GM19025 (cell line): ENCODE measurements around the gene FPGS.

ENCODE experiments used
- ATAC-seq: cut with Tn5 transposase; IDR thresholded peaks from one replicate; pipeline ENCODE4 v1.9.1; 2021; ENCODE audit warnings: mild to moderate bottlenecking, low read depth, moderate library complexity; ENCODE audit not compliant: unreplicated experiment

FPGS gene

DNA sequence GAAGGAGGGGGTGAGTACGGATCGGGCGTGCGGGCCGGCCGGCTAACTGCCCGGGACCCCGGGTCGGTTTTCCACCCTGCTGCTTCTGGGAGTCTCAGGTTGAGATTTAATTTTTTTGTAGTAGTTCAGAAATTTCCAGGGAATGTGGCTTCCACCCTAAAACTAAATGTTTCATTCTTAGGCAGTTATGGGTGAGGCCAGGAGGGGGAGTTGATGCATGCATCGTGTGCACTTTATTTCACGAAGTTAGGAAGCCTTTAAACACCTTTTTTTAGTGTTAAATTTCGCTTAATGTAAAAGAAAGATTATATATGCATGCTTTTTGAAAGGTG, 15.9 kb upstream of the FPGS start:
- ATAC-seq: no peak

GRCh38 chr9:127788337-127789011, 14.2 kb upstream of the FPGS start:
- ATAC-seq: no peak

GRCh38 chr9:127789179-127789578, 13.5 kb upstream of the FPGS start:
- no peak for ATAC-seq

- no peak for ATAC-seq
Observed at GRCh38 chr9:127790094-127790855, 12.4 kb upstream of the FPGS start.

- ATAC-seq: no peak
Observed at GRCh38 chr9:127791085-127791484, 11.6 kb upstream of the FPGS start.

- ATAC-seq: no peak
Observed at GRCh38 chr9:127792417-127793031, 10.2 kb upstream of the FPGS start.

- no peak for ATAC-seq
Observed at GRCh38 chr9:127793093-127793708, 9.5 kb upstream of the FPGS start.

DNA sequence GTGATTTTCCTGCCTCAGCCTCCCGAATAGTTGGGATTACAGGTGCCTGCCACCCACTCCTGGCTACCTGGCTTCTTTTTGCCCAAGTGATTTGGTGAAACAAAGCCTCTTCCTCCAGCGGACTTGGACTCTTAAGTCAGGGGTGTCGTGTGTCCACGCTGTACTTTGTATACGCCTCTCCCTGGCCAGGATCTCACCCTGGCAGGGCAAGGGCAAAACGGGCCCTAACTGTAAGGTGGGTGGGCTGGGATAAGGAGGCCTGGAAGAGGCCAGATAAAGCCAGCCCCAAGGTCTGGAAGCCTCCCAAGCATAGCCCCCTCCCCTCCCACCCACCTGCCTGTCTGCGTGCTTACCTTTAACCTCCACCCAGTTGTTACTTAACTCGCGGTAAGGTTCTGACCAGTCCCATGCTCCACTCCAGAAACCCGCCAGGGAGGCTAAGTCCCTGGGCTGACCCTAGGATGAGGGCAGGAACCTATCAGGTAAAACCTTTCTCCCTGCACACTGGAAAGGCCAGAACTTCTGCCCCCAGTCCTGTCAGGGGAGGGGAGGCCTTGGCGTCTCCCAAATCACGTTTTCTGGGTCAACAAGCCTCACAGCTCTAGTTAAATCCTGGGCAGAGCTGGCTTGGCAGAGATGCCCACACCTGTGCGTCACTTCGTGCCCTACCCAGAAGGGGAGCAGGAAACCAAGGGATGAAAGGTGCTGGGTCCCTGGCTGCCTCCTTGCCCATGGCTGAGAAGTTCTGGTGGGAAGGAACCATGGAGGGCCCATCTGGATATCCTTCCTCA, 8.5 kb upstream of the FPGS start:
- no peak for ATAC-seq

DNA sequence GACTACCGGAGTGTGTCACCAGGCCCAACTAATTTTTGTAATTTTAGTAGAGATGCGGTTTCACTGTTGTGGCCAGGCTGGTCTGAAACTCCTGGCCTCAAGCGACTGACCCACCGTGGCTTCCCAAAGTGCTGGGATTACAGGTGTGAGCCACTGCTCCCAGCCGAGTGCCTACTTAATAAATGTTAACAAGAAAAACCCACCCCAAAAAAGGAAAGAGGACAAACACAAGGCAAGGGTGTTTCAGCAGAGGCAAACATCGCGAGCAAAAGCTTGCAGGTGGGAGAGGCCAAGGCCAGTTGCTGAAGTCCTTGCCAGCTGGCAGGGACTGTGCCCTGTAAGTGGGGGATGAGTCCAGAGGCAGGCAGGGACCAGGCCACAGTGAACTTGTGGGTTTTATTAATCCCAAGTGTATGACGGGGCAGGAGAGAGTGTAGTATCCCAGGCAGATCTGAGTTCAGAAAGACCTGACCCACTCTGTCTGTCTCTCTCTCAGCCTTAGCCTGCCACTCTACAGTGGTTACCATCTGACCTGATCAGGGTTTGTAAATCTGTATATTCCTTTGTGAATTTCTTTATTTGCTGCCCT, 6.4 kb upstream of the FPGS start:
- ATAC-seq: no peak

DNA sequence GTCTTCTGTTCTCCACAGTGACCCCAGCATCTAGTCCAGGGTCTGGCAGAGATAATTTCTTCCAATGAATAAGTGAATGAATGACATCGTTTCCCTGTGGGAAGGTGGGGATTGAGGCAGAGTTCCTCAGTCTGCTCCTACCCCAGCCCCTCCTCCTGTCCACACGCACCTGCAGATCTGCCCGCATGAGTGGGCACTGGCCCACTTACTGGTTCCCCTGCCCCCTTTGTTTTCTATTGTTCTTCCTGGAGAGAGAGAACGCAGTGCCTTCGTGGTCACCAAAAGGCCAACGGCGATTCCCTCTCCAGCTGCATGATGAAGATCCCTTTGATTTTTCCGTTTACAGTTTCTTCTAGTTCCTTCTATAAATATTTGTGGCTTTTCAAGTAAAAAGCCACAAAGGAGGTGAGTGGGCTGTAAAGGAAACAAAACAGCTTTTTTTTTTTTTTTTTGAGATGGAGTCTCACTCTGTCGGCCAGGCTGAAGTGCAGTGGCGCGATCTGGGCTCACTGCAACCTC, 5.8 kb upstream of the FPGS start:
- no peak for ATAC-seq

DNA sequence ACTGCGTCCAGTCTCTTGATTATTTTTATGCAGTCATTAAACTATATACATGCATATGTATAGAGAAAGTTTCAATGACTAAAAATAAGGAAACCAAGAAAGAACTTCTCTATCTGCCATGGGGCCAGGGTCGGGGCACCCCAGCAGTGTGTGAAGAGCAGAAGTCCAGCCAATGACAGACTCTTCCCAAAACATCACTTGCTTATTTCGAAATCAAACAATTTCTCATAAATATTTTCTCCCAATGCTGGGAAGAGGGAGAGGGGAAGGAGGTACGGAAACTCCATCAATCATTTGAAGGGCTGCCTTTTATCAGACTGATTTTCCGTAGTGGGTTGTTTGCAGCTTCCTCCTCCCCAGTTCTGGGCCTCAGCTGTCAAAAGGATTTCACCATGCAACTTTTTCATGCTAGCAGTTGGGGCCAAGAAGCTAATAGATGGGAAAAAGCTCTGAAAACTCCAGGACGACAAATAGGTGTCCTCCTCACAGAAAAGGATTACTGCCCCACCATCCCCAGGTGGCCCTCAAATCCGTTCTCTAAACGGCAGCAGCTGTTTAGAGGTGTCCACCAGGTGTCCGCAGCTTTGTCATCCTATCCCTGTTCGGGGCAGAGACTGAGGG, 617 bp upstream of the FPGS start:
- no peak for ATAC-seq

- no peak for ATAC-seq
Observed at GRCh38 chr9:127803507-127804352, 1.0 kb downstream of the FPGS start.

DNA sequence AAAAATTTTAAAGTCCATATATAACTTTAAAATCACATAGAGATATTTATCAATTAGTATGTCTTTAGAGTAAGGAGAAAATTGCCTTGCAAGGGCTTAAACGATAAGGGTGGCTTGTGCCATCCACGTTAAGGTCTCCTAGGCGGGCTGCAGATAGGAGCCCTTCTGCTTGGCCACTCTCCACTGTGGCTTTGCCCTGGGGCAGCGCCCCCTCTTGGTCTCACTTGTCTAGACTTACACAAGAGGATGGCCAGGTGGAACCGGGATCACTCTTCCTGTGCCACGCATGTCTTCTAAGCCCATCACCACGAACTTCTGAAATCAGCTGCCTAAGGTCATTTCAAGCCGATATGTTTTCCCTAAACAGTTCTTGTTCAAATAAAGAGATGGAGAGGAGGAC, 2.9 kb downstream of the FPGS start:
- no peak for ATAC-seq

DNA sequence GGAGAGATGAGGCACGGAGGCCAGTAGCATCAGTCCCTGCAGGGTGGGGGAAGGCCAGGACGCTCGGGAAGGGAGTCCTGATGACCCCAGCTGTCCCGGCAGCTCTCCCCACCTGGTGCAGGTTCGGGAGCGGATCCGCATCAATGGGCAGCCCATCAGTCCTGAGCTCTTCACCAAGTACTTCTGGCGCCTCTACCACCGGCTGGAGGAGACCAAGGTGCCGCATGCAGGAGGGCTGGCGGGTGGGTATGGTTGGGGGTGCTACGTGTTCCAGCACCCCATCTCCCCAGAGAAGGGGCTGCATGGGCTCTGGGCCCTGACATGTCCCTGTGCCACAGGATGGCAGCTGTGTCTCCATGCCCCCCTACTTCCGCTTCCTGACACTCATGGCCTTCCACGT, 4.2 kb downstream of the FPGS start:
- ATAC-seq: no peak

DNA sequence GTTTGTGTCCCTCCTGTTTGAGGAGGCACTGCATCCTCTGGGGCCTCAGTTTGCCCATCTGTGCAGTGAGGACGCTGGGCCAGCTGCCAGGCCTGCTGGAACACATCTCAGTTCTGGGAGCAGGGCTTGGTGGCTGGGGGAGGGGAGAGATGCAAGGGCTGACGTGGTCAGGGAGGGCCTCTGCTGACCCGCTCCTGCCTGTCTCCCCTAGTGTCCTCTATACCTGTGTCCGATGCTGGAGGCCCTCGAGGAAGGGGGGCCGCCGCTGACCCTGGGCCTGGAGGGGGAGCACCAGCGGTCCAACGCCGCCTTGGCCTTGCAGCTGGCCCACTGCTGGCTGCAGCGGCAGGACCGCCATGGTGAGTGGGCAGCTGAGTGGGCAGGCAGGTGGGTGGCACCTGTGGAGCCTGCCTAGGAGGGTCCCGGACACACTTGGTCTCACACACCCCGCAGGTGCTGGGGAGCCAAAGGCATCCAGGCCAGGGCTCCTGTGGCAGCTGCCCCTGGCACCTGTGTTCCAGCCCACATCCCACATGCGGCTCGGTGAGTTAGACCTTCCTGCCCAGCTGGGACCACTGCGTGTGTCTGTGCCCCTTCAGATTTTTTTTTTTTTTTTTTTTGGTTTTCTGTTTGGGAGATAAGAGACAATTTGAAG, 5.8 kb downstream of the FPGS start:
- no peak for ATAC-seq

DNA sequence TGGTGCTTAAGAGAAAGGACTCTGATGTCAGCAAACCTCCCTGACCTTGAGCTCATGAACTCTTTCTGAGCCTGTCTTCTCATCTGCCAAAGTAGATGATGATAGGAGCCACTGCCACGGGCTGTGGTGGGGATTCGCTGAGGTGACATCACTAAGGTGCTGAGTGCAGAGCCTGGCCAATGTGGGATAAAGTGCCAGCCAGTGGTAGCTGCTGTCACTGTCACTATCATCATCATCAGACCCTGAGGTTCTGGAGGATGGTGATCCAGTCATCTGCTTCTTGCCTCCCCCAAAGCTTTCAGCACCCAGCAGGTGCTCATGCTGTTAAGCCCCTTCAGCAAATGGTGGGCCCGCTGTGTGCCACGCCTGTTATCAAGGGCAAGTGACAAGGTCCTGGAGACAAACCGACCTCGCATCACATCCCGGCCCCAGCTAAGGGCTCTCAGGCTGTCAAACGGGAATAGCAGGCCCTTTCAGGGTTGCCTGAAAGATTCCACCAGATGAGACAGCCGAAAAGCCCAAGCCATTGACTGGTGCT, 6.4 kb downstream of the FPGS start:
- no peak for ATAC-seq

DNA sequence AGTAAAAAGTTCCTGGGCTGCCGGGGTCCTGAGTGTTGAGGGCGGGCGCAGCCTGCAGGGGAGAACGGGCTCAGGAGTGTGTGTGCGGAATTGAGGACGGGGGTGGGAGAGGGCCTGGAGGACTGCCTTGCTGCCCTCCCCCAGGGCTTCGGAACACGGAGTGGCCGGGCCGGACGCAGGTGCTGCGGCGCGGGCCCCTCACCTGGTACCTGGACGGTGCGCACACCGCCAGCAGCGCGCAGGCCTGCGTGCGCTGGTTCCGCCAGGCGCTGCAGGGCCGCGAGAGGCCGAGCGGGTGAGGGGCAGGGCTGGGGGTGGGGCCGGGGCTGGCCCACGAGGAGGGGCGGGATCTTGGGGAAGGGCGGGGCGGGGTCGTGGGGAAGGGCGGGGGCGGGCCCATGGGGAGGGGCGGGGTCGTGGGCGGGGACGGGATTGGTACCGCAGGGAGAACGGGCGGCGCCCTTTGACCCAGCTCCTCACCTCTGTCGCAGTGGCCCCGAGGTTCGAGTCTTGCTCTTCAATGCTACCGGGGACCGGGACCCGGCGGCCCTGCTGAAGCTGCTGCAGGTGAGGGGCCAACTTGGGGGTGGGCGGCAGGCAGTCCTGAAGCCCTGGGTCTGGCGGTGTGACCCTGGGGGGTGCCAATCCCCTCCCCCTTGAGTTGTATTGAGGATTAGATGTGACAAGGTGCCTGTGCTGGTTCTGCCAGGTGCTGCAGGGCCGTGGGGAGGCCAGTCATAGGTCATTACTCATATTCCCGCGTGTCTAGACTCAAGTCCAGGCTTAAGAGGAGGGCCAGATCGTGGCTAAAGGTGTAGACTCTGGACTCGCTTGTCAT, 7.1 kb downstream of the FPGS start:
- no peak for ATAC-seq
